Fibroblast of villous mesenchyme (primary cell): ENCODE data around the gene GALE. TPM values are rescaled to one million over a fixed set of nuclear protein-coding genes. Genes with fewer than 3 reads are reported as not detected.
"Not testable (repeated sequence)": the region's sequence is repeated elsewhere in the genome, so short reads cannot be mapped to it uniquely, and the experiment has no call there.

Experiments
- DNase-seq: peaks from one replicate; pipeline ENCODE4 v3.0.0-alpha.2; 2010; ENCODE audit warnings: low read depth
- H3K4me3 ChIP-seq: 2 replicates; pipeline ENCODE4 v1.5.1; 2011; ENCODE audit warnings: low read depth, mild to moderate bottlenecking, low read length
- total RNA-seq: library from RNA; depleted of rRNA; stranded (reverse); fragments of >200 nt; gene quantifications from 2 replicates; pipeline ENCODE4 v1.2.3, GENCODE V29; 2012
- TF ChIP-seq, protein P1 (sequence below): IDR thresholded peaks from 2 replicates; pipeline ENCODE4 v1.5.1; 2012; ENCODE audit warnings: low read depth, mild to moderate bottlenecking, low read length; ENCODE audit not compliant: insufficient read depth

GALE gene
- total RNA-seq, 1 donor, result 31.5 TPM

DNA sequence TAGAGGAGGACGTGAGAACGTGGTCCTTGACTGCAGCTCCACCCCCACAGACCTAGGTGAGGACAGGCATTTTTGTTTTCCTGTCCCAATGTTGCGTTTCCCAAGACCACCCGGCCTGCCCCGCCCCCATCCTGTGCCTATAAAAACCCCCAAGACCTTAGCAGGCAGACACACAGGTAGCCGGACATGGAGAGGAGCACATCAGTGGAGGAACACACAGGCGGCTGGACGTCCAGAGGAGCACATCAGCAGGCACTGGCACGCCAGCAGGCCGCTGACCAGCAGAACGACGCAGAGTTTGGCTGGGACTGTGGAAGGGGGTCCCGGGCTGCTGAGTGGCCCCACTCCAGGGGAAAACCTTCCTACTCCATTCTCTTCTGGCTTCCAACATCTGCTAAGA is 37.4 kb upstream of the GALE start:
- TF ChIP-seq, protein P1, sequence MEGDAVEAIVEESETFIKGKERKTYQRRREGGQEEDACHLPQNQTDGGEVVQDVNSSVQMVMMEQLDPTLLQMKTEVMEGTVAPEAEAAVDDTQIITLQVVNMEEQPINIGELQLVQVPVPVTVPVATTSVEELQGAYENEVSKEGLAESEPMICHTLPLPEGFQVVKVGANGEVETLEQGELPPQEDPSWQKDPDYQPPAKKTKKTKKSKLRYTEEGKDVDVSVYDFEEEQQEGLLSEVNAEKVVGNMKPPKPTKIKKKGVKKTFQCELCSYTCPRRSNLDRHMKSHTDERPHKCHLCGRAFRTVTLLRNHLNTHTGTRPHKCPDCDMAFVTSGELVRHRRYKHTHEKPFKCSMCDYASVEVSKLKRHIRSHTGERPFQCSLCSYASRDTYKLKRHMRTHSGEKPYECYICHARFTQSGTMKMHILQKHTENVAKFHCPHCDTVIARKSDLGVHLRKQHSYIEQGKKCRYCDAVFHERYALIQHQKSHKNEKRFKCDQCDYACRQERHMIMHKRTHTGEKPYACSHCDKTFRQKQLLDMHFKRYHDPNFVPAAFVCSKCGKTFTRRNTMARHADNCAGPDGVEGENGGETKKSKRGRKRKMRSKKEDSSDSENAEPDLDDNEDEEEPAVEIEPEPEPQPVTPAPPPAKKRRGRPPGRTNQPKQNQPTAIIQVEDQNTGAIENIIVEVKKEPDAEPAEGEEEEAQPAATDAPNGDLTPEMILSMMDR, result no peak
- H3K4me3 ChIP-seq, result peak overlapping the region; percentile 48
- DNase-seq, result no peak

DNA sequence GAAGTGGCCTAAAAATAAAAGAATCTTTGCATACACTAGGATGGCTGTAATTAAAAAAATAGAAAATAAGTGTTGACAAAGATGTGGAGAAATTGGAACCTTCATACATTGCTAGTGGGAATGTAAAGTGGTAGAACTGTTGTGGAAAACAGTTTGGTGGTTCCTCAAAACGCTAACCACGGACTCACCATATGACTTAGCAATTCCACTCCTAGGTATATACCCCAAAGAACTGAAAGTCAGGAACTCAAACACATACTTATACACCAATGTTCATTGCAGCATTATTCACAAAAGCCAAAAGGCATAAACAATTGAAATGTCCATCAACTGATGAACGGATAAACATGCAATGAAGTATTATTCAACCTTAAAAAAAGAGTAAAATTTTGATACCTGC is 35.5 kb upstream of the GALE start:
- no peak for DNase-seq
- no peak overlapping the region for H3K4me3 ChIP-seq
- TF ChIP-seq, protein P1, result no peak

GRCh38 chr1:23834156-23834555 is 33.6 kb upstream of the GALE start:
- not testable (repeated sequence) for H3K4me3 ChIP-seq, DNase-seq

GRCh38 chr1:23827717-23828116 is 27.2 kb upstream of the GALE start:
- H3K4me3 ChIP-seq, result no peak overlapping the region
- no peak for DNase-seq
- TF ChIP-seq, protein P1, result no peak

GRCh38 chr1:23826590-23826989 is 26.0 kb upstream of the GALE start:
- not testable (repeated sequence) for H3K4me3 ChIP-seq, DNase-seq

- peak overlapping the region; percentile 95 for H3K4me3 ChIP-seq
- TF ChIP-seq, protein P1, result no peak
- DNase-seq, result peak; percentile 3
Observed at GRCh38 chr1:23825762-23826522, 25.4 kb upstream of the GALE start.

- peak within 1 kb of the TSS; percentile 95 for H3K4me3 ChIP-seq
- TF ChIP-seq, protein P1, result no peak
- peak; percentile 89 for DNase-seq
Observed at GRCh38 chr1:23825076-23825761, 24.7 kb upstream of the GALE start, which contains the start of gene HMGCL. TSS of gene HMGCL (minus strand) at chr1:23825429. CDS start at chr1:23825415, 14 bp downstream.
